AG09319 (cell line): Measurements from ENCODE around the gene LIMD2.

Experiments used
- DNase-seq: peaks from one replicate; pipeline ENCODE4 v3.0.0-alpha.2; 2010; ENCODE audit warnings: low read depth; ENCODE audit errors: extremely low read depth
- CTCF ChIP-seq: IDR thresholded peaks from 2 replicates; pipeline ENCODE4 v1.5.1; 2011; ENCODE audit warnings: low read depth, mild to moderate bottlenecking, inconsistent platforms, low read length, moderate library complexity

Gene LIMD2

DNA sequence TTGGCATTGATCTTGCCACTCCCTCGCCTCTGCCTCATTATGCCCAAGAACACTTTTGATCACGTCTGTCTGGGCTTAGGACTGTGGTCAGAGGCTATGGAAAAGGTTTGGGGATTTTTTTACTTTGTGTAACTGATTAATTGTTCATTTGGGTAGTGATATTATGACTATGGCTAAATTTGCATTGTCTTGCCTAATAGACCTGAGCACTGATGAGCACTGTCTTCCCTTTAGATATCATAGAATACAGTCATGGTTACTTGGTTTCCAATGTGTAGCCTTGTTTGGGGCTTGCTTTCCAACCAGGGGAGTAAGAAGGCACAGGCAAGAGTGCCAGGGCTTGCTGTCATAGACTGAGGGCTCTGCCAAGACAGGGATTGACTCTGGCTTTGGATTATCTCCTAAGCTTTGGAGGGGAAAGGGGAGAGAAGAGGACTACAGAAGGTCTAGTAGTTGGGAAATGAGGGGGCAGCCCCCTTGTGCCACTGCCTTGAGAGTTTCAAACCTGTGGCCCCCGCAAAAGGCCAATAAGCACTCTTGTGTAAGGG, 13.7 kb downstream of the LIMD2 start:
- no peak for DNase-seq
- TF ChIP-seq CTCF: no peak

- DNase-seq: no peak
- no peak for TF ChIP-seq CTCF
Observed at GRCh38 chr17:63685578-63685977, 14.3 kb downstream of the LIMD2 start.

DNA sequence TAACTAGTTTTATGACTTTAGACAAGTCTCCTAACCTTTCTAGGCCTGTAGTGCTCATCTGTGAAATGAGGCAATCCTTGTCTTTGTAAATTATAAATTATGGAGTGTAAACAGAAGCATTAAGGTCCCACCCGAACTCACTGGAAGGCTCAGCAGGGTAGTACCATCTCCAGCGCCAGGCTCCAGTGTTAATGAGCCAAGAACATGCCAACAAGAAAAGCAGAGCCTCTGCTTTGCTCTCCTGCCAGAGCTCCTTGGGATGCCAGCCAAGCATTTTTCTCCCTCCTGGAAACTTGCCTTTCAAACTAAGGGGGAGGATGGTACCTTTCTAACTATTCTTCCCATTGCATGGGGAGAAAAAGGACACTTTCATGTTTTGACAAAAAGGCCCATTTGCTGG, 14.9 kb downstream of the LIMD2 start:
- DNase-seq: no peak
- TF ChIP-seq CTCF: no peak

DNA sequence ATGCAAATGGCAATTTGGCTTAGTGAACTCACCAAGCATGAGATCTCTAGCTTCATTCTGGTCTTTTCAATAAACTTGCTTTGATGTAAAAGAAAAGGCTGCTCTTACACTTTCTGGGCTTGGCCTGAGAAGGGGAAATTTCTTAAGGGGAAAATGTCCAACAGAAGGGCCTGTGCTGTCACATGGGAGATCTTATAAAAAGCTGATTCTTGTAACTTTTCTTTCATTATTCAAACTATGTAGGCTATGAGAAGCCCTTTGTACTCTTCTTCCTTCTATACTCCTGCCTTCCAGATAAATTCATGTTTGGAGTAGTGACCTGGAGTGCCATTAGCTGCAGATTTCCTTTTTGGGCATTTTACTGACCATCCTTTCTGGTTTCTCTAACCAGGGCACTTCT, 16.9 kb downstream of the LIMD2 start:
- no peak for DNase-seq
- no peak for TF ChIP-seq CTCF

GRCh38 chr17:63682441-63682840, 17.5 kb downstream of the LIMD2 start:
- no peak for DNase-seq
- no peak for TF ChIP-seq CTCF

- no peak for TF ChIP-seq CTCF
- DNase-seq: no peak
Observed at GRCh38 chr17:63681530-63681929, 18.4 kb downstream of the LIMD2 start.

GRCh38 chr17:63680700-63681099, 19.2 kb downstream of the LIMD2 start:
- DNase-seq: no peak
- TF ChIP-seq CTCF: no peak
